ENCODE measurements around the gene HOXC6. TPM values are rescaled to one million over a fixed set of nuclear protein-coding genes. Genes with fewer than 3 reads are reported as not detected.

The HOXC6 gene
- total and polyA plus RNA-seq, 2 of the 13 experiments (the other 11 are each of a cell fraction or from before 2014, with no cell fraction given): not detected

DNA sequence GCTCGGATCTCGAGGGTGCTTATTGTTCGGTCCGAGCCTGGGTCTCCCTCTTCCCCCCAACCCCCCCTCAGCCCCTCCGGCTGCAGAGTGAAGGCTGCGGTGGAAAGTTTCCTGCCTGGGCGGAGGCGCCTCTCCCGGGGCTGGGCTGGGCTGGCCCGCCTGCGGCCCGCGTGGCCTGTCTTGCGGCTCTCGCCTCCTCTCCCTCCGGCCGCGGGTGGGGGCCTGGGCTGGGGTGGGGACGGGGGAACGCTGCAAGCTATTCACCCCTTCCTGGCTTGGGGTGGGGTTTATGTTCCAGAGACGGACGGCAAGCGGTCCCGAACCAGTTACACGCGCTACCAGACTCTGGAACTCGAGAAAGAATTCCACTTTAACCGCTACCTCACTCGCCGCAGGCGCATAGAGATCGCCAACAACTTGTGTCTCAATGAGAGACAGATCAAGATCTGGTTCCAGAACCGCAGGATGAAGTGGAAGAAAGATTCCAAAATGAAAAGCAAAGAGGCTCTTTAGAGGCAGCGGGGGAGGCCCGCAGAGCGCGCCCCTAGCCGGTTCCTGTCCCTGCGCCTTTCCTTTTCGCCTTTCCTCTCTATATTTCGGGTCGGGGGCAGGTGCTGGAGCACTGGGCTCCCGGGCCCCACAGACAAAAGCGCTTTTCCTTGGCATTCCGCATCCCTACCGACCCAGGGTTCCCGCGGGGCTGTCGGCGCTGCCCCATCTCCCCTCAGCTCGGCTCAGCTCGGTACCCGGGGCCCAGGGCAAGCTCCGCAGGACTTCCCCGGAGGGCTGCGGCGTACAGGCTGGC, 5.9 kb downstream of the HOXC6 start:
- peak; percentile 18; the same call in 1 of the 3 replicates for ATAC-seq
- BruUV-seq (replicated peaks): no TSS peak
- in situ Hi-C loops (cut with HindIII; ENCODE audit: extremely low pct_ligation_motif_present, low pct_unique_long_range_greater_than_20kb): loop anchor here (5.0 kb wide), 2 partner anchors 98 to 158 kb away; no protein-coding TSS in a partner anchor

GRCh38 chr12:54034785-54035310, 6.6 kb downstream of the HOXC6 start:
- 45% methylated on average over 7 of the region's 22 CpGs for WGBS (ENCODE audit: low lambda C conversion rate)
- Histone ChIP-seq H3K4me2 (ENCODE audit: low read depth, low read length) (no peak overlapping the region), H2AFZ (ENCODE audit: low read length) (no peak overlapping the region), H3K36me3 (replicated peaks in 1 of 2; ENCODE audit: control insufficient read depth in 1 of 2, insufficient read depth in 2 of 2, low read length in 2 of 2) (no peaks in the 10 kb centered on the region), H3K9me3 (ENCODE audit: low read length) (no peaks in the 10 kb centered on the region), H3K27ac (ENCODE audit: extremely low read length, insufficient read depth, low read length) (no peak overlapping the region), H3K4me3 (replicated peaks in 1 of 3; ENCODE audit: insufficient read depth in 1 of 3, low read depth in 2 of 3, low read length in 3 of 3) (no peak overlapping the region), H3K4me1 (ENCODE audit: insufficient read depth, low read length) (peaks cover 7% of the 10 kb centered on the region; the same call in 1 of the 2 replicates), H3K27me3 (ENCODE audit: control insufficient read depth in 1 of 2, insufficient read depth in 2 of 2, low read length in 2 of 2) (peaks cover 9 to 72% of the 10 kb centered on the region in 2 experiments), H4K20me1 (ENCODE audit: insufficient read depth, low read length) (no peaks in the 10 kb centered on the region), H3K79me2 (ENCODE audit: insufficient read depth, low read length) (no peaks in the 10 kb centered on the region), H3K9ac (ENCODE audit: insufficient read depth, low read depth, low read length) (no peak overlapping the region)
- FAIRE-seq (no peak), DNase-seq (ENCODE audit: low spot score) (no peak), ATAC-seq (no peak)
- TF ChIP-seq TBX2 (CRISPR knock-in tag; IDR thresholded peaks at IDR 0.05; ENCODE audit: borderline replicate concordance) (no peak), NFKB2 (CRISPR knock-in tag; IDR thresholded peaks at IDR 0.05; ENCODE audit: borderline replicate concordance) (no peak), PHB2 (IDR thresholded peaks at IDR 0.05; ENCODE audit: partially characterized antibody) (no peak), ZNF432 (CRISPR knock-in tag; IDR thresholded peaks at IDR 0.05; ENCODE audit: borderline replicate concordance) (no peak), ZBTB7B (CRISPR knock-in tag; IDR thresholded peaks at IDR 0.05) (no peak), MAZ (IDR thresholded peaks at IDR 0.05; ENCODE audit: borderline replicate concordance, low read depth, low read length) (no peak), MAZ (CRISPR knock-in tag; IDR thresholded peaks at IDR 0.05; ENCODE audit: low read depth) (no peak), ZIK1 (CRISPR knock-in tag; IDR thresholded peaks at IDR 0.05; ENCODE audit: borderline replicate concordance, low read depth) (no peak), ZMAT3 (CRISPR knock-in tag; conservative IDR thresholded peaks at IDR 0.05) (no peak), MXD3 (CRISPR knock-in tag; IDR thresholded peaks at IDR 0.05) (no peak)
- CTCF ChIA-PET (ENCODE audit: low intra/inter-chr PET ratio, low total read pairs): interaction anchor here (3.7 kb wide), 1 partner anchor 167 kb away, joined by 33 read pairs; no protein-coding TSS in a partner anchor
- in situ Hi-C loops (cut with HindIII; ENCODE audit: extremely low pct_ligation_motif_present, low pct_unique_long_range_greater_than_20kb): loop anchor here (5.0 kb wide), 2 partner anchors 97 to 157 kb away; no protein-coding TSS in a partner anchor
- POLR2A ChIA-PET: no interaction called here
- no TSS peak for BruUV-seq (replicated peaks)
- intact Hi-C loops (cut with micrococcal nuclease; ENCODE audit: unreplicated experiment): loop anchor here (5.0 kb wide), 1 partner anchor 102 kb away; no protein-coding TSS in a partner anchor

More for the DNA sequence above, 5.9 kb downstream of the HOXC6 start:
- Histone ChIP-seq H3K4me3 (replicated peaks in 1 of 3; ENCODE audit: insufficient read depth in 1 of 3, low read depth in 2 of 3, low read length in 3 of 3) (no peak overlapping the region; a peak in 1 of 6 replicates), H3K36me3 (replicated peaks in 1 of 2; ENCODE audit: control insufficient read depth in 1 of 2, insufficient read depth in 2 of 2, low read length in 2 of 2) (no peaks in the 10 kb centered on the region), H3K4me2 (ENCODE audit: low read depth, low read length) (no peak overlapping the region), H3K9ac (ENCODE audit: insufficient read depth, low read depth, low read length) (no peak overlapping the region), H3K27ac (ENCODE audit: extremely low read length, insufficient read depth, low read length) (no peak overlapping the region), H3K4me1 (ENCODE audit: insufficient read depth, low read length) (peaks cover 7% of the 10 kb centered on the region; the same call in 1 of the 2 replicates), H4K20me1 (ENCODE audit: insufficient read depth, low read length) (no peaks in the 10 kb centered on the region), H2AFZ (ENCODE audit: low read length) (no peak overlapping the region), H3K9me3 (ENCODE audit: low read length) (no peaks in the 10 kb centered on the region), H3K79me2 (ENCODE audit: insufficient read depth, low read length) (no peaks in the 10 kb centered on the region), H3K27me3 (ENCODE audit: control insufficient read depth in 1 of 2, insufficient read depth in 2 of 2, low read length in 2 of 2) (peaks cover 9 to 71% of the 10 kb centered on the region in 2 experiments)
- no peak for FAIRE-seq
- CTCF ChIA-PET (ENCODE audit: low intra/inter-chr PET ratio, low total read pairs): interaction anchor here (2.7 to 3.7 kb wide), 2 partner anchors 157 to 167 kb away, joined by 29 to 33 read pairs; no protein-coding TSS in a partner anchor
- POLR2A ChIA-PET: no interaction called here
- DNase-seq (ENCODE audit: low spot score): no peak
- 83% methylated on average over 32 of the region's 57 CpGs for WGBS (ENCODE audit: low lambda C conversion rate)
- intact Hi-C loops (cut with micrococcal nuclease; ENCODE audit: unreplicated experiment): loop anchor here (5.0 kb wide), 1 partner anchor 103 kb away; no protein-coding TSS in a partner anchor
- no peak for TF ChIP-seq CBX2 (IDR thresholded peaks at IDR 0.05; ENCODE audit: low read depth, low read length)
- no peak for TF ChIP-seq CBX2 (CRISPR knock-in tag; IDR thresholded peaks at IDR 0.05; ENCODE audit: low read depth)
- no peak for TF ChIP-seq CENPBD1 (CRISPR knock-in tag; IDR thresholded peaks at IDR 0.05; ENCODE audit: borderline replicate concordance, low read depth)
- no peak for TF ChIP-seq ZNF335 (CRISPR knock-in tag; IDR thresholded peaks at IDR 0.05)

Measured in HepG2 (cell line).